GM18858 (cell line): Measurements from ENCODE around the gene UBE2L5.

Experiments used
- ATAC-seq: cut with Tn5 transposase; IDR thresholded peaks from one replicate; pipeline ENCODE4 v1.9.1; 2021; ENCODE audit not compliant: unreplicated experiment

The UBE2L5 gene

DNA sequence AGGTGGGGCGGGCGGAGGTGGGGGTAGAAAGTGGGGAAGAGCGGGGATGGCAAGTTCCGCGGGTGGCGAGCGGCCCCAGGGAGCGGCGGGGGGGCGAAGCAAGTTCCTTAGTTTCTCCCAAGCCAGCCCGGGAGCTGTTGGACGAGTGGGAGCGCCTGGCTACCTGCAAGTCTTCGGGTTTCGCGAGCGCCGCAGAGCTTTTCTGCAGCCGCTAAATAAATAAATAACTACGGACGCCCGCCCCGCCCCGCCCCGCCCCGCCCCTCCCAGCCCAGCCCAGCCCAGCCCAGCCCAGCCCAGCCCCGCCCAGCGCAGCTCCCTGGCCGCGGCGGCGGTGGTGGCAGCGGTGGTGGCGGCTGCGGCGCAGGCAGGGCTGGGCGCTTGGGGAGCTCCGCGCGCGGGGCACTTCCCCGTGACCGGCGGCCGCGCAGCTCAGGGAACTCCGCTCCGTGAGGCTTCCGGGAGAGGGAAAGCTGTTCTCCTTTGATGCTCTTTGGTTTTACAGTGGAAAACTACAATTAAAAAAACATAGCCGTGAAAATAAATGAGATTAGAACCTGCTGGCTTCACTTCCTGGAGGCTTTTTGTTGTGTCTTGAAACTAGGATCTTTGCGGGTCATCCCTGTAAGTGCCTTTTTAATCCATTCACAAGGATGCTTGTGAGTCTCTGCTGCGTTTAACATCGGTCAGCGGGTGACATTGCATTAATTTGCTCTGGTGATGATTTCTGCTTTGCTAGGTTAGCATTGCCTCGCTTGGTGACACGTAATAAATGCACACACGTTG, at the start of gene UBE2L5:
UBE2L5 (plus strand) TSS at position 440 of the 786 bp plus-strand sequence. CDS start 5,498 bp downstream, outside the sequence.
- no peak for ATAC-seq

DNA sequence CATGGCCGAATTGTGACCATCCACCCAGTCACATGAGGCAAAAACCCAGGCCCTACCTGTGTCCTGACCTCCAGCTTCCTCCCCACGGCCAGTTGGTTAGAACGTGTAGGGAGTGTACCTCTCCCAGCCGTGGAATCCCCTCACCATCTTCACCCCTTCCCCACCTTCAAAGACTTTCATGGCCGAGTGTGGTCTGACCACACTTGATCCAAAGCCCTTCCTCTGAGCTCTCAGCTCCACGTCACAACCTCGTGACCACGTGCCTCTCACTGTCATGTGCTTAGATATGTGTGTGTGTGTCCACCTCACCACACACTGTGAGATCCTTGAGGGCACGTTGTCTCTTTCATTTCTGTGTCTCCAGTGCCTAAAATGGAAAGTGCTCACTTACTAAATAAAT, 48.6 kb upstream of the UBE2L5 start:
- ATAC-seq, result no peak

DNA sequence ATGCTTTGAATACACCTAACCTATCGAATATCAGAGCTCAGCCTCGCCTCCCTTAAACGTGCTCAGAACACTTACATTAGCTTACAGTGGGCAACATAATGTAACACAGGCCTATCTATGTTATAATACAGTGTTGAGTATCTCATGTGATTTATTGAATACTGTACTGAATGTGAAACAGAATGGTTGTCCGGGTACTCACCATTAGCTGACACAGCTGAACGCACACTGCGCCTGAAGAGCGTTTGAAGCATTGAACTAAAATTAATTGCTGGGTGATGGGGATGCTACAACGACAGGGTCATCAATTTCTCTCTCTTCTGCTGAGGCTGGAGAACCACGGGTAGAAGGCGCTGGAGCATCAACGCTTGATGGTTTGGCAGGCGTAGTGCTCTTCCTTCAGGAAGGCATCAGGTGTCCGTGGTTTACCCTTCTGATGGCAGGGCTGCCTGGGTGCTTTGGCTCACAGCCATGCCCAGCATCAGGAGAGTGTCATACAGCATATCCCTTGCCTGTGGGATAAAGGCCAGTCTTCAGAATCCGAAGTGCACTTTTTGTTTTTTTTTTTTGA, 46.9 kb upstream of the UBE2L5 start:
- ATAC-seq, result no peak

DNA sequence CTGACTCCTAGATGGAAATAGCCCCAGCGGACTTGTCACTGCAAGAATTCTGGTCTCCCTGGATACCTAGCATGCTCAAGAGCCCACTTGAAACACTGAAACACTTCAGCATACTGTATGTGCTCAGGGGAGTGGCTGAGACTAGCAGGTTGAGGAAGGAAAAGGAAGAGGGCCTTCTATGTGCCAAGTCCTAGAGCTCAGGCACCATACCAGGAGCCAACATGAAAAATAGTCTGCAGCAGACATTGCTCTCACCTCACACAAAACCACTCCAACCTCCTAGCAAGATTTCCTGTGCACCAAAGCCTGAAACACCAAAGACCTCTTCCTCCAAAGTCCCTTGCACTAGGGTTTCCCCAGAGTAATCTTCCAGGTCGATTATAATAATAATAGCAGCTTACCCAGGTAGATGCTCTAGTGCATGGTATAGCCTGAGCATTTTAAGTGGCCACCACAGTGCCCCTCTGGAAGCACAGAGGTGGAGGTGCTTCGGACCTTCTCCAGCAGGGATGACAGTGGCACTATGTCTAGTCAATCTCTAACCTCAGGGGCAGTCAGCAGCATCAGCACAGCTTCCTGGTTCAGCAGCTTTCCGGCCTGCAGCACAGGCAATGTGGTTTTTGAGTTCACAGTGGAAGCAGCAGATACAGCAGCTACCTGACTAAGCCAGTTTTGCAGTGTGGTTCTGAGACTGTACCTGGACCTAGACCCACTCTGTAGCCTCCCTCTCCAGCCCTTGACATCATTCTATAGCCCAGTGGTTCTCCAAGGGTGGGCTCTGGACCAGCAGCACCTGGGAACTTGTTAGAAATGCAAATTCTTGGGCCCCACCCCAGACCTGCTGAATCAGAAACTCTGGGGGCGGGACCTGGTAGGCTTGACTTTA, 45.6 kb upstream of the UBE2L5 start:
- peak; percentile 48 for ATAC-seq

GRCh38 chr13:30377312-30377685, 45.0 kb upstream of the UBE2L5 start:
- ATAC-seq, result no peak

DNA sequence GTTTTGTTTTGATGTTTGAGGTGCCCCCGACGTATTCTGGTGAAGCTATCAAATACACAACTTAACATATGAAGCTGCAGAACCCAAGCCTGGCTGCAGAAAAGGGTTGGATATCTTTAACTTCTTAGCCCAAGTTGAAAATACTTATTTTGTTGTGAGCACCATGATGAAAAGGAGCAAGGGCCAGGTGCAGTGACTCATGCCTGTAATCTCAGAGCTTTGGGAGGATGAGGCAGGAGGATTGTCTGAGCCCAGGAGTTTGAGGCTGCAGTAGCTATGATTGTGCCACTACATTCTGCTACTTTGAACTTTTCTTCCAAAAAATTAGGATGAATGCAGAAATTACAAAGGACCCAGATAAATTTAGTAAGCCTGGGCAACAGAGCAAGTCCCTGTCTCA, 44.1 kb upstream of the UBE2L5 start:
- no peak for ATAC-seq

GRCh38 chr13:30381049-30381448, 41.2 kb upstream of the UBE2L5 start:
- ATAC-seq, result no peak

GRCh38 chr13:30382836-30383525, 39.3 kb upstream of the UBE2L5 start:
- ATAC-seq, result no peak

DNA sequence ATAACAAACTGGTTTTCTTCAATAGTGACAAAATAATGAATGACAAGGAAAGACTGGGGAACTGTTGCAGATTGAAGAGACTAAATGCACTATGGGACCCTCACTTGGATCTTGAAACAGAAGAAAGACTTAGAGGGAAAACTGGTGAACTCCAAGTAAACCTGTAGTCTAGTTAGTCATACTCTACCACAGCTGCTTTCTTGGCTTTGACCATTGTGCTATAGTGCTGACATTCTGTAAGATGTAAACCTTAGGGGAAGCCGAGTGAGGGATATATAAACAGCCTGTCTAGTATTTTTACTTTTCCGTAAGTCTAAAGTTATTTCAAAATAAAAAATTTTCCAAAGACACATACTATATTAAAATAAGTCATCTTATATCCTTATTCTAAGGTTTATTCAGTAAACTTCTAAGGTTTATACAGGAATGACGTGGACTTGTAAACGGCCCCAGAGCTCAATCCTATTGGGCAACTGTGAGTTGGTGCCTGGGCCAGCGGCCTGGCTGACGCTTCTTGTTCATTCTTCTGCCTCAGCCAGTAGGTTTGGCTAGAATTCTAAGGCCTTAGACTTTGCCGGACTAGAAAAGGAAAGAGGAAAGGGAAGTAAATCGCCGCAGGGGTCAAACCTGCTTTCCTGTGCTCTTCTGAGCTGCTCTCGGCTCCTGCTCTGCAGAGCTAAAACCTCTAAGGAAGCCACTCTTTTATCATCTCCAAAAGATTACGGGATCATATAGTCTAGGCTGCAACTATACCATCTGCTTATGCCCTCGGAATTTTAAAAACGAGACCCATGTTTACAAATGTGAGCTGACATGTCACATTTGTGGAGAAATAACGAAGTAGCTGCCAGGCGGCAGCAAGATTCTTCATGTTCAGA, 33.6 kb upstream of the UBE2L5 start:
- no peak for ATAC-seq

DNA sequence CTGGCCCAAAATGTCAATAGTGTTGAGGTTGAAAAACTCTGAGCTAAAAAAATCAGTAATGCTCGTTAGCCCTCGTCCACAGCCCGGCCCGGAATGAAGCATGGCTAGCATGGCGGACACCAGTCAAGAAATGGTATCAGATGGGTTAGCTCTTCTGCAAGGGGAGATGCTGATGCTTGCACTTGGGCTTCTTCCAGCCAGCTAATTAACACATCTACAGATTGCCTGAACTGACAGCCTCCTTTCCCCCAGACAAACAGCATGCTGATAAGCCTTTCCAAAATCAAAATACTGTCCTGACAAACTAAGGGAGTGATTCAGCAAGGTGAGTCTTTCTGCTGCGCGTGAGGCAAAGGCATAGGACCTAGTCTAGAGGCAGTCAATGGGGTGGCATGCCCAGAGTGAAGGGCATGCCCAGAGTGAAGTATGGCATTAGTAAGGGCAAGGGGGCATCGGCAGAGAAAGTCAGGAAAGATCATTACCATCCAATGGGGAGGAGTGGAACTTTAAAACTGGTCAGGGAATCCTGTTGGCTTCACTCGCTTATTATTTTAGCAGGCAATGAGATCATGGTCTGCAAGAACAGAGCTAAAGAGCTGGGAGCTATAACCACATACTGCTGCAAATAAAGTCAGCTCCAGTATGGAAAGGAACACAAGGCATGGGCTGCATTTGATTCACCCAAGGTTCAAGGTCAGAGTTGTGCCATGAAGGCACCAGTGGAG, 30.2 kb upstream of the UBE2L5 start:
- ATAC-seq, result no peak

- no peak for ATAC-seq
Measured at GRCh38 chr13:30392681-30393045, 29.6 kb upstream of the UBE2L5 start.

- ATAC-seq, result peak; percentile 68
Measured at GRCh38 chr13:30394751-30395191, 27.5 kb upstream of the UBE2L5 start.

- no peak for ATAC-seq
Measured at GRCh38 chr13:30395192-30396158, 26.8 kb upstream of the UBE2L5 start.

DNA sequence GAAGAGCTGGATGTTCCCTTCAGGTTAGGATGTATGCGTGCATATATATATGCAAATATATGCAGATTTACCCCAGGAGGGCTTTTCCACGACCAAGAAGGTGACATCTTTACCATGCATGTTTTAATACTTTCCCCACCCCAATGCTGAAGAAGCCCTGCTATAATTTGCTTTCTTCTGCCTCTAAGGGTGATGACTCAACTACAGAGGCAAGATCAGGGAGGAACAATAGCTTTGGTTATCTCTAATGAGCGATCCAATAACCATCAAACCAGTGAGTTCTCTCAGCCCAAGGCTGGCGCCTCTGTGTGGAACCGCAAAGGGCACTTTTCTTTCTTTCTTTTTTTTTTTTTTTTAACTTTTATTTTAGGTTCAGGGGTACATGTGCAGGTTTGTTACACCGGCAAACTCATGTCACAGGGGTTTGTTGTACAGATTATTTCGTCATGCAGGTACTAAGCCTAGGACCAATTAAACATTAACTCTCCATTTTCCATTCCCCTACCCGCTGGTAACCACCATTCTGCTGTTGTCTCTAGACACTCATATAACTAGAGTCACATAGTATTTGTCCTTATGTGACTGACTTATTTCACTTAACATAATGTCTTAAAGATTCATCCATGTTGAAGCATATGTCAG, 25.7 kb upstream of the UBE2L5 start:
- no peak for ATAC-seq

GRCh38 chr13:30398601-30399072, 23.7 kb upstream of the UBE2L5 start:
- ATAC-seq, result no peak

DNA sequence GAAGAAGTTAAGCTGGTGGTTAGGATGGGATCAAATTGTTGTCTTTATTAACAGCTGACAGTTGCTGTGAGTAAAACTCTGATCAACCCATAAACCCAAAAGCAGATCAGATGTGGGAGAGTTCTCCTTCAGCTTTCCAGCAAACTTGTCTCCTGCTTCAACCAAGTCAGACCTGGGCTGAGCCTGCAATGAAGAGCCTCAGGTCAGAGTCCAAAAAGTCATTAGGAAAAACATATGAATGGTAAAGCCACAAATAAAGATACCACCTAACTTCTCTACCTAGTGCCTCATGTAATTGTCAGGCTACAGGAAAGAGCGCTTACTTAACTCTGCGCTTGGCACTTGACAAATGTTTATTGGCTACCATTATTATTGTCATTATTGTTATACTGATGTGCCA, 21.9 kb upstream of the UBE2L5 start:
- ATAC-seq, result no peak

DNA sequence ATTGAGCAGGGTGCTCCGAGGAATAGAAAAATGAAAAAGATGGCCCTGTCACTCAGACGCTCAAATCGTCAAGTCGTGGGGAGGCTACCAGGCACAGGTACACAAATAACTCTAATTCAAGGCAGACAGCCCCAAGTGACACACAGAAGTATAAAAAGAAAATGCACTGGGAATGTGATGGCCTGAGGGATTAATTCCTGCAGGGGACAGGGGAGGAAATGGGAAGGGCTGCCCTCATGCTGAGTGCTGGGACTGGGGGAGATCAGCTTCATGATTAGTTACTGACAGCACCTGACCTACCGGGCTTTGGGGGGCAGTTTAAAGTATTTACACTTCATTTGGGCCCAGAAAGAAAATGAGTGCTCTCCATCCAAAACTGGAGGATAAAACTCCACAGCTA, 20.9 kb upstream of the UBE2L5 start:
- no peak for ATAC-seq

- no peak for ATAC-seq
Measured at GRCh38 chr13:30403456-30403855, 18.8 kb upstream of the UBE2L5 start.
